GM10266 (cell line): ENCODE results near the gene NF2.
A peak's percentile ranks its signal among the peaks of the same experiment; 100 is the strongest.

Experiments used
- DNase-seq: peaks from one replicate; pipeline ENCODE4 v3.0.0; 2012; ENCODE audit errors: extremely low spot score
- TF ChIP-seq, protein P1 (sequence below): IDR thresholded peaks from 2 replicates; pipeline ENCODE4 v1.5.1; 2012; ENCODE audit warnings: mild to moderate bottlenecking, low read depth; ENCODE audit not compliant: control insufficient read depth, insufficient read depth; ENCODE audit errors: missing control alignments

NF2 gene

GRCh38 chr22:29598684-29599020, 4.8 kb upstream of the NF2 start:
- TF ChIP-seq, protein P1, sequence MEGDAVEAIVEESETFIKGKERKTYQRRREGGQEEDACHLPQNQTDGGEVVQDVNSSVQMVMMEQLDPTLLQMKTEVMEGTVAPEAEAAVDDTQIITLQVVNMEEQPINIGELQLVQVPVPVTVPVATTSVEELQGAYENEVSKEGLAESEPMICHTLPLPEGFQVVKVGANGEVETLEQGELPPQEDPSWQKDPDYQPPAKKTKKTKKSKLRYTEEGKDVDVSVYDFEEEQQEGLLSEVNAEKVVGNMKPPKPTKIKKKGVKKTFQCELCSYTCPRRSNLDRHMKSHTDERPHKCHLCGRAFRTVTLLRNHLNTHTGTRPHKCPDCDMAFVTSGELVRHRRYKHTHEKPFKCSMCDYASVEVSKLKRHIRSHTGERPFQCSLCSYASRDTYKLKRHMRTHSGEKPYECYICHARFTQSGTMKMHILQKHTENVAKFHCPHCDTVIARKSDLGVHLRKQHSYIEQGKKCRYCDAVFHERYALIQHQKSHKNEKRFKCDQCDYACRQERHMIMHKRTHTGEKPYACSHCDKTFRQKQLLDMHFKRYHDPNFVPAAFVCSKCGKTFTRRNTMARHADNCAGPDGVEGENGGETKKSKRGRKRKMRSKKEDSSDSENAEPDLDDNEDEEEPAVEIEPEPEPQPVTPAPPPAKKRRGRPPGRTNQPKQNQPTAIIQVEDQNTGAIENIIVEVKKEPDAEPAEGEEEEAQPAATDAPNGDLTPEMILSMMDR: no peak
- no peak for DNase-seq

GRCh38 chr22:29604076-29604360, 585 bp downstream of the NF2 start:
- TF ChIP-seq, protein P1: no peak
- peak; percentile 45 for DNase-seq

DNA sequence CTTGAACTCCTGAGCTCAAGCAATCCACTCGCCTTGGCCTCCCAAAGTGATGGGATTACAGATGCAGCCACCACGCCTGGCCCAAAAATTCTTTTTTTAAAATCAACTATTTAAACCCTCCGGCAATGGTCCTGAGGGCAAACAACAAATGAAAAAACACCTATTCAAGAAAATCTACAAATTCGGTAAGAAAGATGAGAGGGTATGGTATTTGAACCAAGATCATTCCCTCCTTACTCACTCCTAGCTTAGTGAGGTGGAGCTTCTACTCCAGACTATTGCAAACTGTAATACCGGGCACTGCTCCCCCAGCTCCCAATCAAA, 2.1 kb downstream of the NF2 start:
- TF ChIP-seq, protein P1: no peak
- DNase-seq: no peak

- TF ChIP-seq, protein P1: no peak
- no peak for DNase-seq
Observed at GRCh38 chr22:29606320-29606719, 2.9 kb downstream of the NF2 start.

DNA sequence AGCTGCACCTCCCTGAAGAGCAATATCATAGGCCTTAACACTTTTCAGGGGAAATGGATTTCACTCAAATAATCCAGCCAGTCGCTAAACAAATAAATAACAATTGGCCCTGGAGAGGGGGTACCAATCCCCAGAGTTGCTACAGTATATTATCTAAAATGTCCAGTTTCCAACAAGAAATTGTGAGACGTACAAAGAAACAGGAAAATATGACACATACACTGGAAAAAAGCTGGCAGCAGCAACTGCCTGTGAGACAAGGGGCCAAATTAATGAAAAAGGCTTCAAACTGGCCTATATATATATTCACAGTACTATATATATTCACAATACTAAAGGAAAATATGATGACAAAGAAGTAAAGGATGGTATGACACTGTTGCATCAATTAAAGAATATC, 4.0 kb downstream of the NF2 start:
- DNase-seq: no peak

DNA sequence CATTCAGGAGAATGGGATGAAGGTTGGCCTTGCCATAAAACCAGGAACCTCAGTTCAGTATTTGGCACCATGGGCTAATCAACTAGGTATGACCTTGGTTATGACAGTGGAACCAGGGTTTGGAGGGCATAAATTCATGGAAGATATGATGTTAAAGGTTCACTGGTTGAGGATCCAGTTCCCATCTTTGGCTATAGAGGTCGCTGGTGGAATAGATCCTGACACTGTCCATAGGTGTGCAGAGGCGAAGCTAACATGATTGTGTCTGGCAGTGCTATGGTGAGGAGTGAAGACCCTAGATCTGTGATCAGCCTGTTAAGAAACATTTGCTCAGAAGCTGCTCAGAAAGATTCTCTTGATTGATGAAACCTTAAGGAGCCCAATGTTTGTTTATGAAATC, 5.7 kb downstream of the NF2 start:
- DNase-seq: no peak

More for the DNA sequence above, 4.0 kb downstream of the NF2 start:
- TF ChIP-seq, protein P1: no peak

GRCh38 chr22:29610780-29611179, 7.3 kb downstream of the NF2 start:
- no peak for DNase-seq

More for the DNA sequence above, 5.7 kb downstream of the NF2 start:
- TF ChIP-seq, protein P1: no peak

More at GRCh38 chr22:29610780-29611179, 7.3 kb downstream of the NF2 start:
- TF ChIP-seq, protein P1: no peak
